ENCODE results near the gene HOXD13. TPM values are rescaled to one million over a fixed set of nuclear protein-coding genes. Genes with fewer than 3 reads are reported as not detected.

HOXD13 gene
- total and polyA plus RNA-seq, 2 of the 13 experiments (the other 11 are each of a cell fraction or from before 2014, with no cell fraction given): not detected

DNA sequence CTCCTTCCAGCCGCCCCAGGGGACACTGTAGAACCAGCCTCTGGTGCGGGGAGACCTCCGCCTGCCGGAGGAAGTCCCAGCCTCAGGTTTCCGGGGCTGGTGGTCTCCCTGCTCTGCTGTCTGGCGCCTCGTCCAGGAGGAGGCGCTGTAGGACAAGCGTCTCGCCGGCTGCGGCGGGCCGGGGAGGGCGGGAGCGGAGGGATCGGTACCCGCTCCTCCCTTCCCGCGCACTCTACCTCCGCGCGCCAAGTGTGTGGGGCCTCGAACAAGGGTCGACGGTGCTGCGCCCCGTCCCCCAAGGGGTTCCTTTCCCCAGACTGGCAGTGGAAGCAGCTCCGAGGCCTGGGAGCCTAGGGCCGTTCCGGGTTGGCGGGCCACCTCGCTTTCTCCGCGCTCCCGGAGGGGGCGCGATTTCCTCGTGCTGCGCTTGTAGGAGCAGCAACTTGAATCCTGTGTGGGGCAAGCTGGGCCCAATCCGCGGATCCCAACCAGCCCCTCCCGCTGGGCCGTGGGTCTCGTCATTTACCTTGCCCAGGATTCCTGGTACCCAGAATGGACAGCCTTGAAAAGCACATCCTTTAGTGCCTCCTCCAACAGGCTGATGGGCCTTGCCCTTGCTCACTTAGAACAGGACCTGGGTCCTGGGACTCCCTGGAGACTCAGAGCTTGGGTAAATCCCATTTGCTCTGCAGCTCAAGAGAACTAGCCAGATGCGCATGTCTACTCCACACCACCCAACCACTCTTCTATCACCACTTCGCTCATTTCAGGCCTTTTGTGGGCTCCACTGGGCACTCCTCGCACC is 48.2 kb downstream of the HOXD13 start (continued):
- TF ChIP-seq ATF6 (CRISPR knock-in tag; conservative IDR thresholded peaks at IDR 0.05) (no peak), ZBED4 (CRISPR knock-in tag; IDR thresholded peaks at IDR 0.05; ENCODE audit: borderline replicate concordance) (peak; percentile 84), TARDBP (CRISPR knock-in tag; IDR thresholded peaks at IDR 0.05) (peak; percentile 33; the same call in 1 of the 2 replicates), MYNN (CRISPR knock-in tag; IDR thresholded peaks at IDR 0.05; ENCODE audit: low read depth) (peak; percentile 69; the same call in 1 of the 2 replicates)

- Histone ChIP-seq H3K36me3 (replicated peaks in 1 of 2; ENCODE audit: control insufficient read depth in 1 of 2, insufficient read depth in 2 of 2, low read length in 2 of 2) (no peaks in the 10 kb centered on the region), H4K20me1 (ENCODE audit: insufficient read depth, low read length) (no peaks in the 10 kb centered on the region), H3K27ac (ENCODE audit: extremely low read length, insufficient read depth, low read length) (no peak overlapping the region), H3K4me2 (ENCODE audit: low read depth, low read length) (no peak overlapping the region), H3K9me3 (ENCODE audit: low read length) (no peaks in the 10 kb centered on the region), H3K79me2 (ENCODE audit: insufficient read depth, low read length) (no peaks in the 10 kb centered on the region), H3K4me3 (replicated peaks in 1 of 3; ENCODE audit: insufficient read depth in 1 of 3, low read depth in 2 of 3, low read length in 3 of 3) (no peak overlapping the region), H3K27me3 (ENCODE audit: control insufficient read depth in 1 of 2, insufficient read depth in 2 of 2, low read length in 2 of 2) (peaks cover 2 to 87% of the 10 kb centered on the region in 2 experiments; a peak in 4 of 5 replicates), H3K4me1 (ENCODE audit: insufficient read depth, low read length) (peaks cover 11% of the 10 kb centered on the region), H2AFZ (ENCODE audit: low read length) (no peak overlapping the region), H3K9ac (ENCODE audit: insufficient read depth, low read depth, low read length) (no peak overlapping the region)
- ATAC-seq (no peak), FAIRE-seq (no peak), DNase-seq (ENCODE audit: low spot score) (no peak)
- BruUV-seq (replicated peaks): no TSS peak
- WGBS (ENCODE audit: low lambda C conversion rate): 0% methylated on average over 2 of the region's 2 CpGs
- ChIA-PET CTCF (ENCODE audit: low intra/inter-chr PET ratio, low total read pairs) (interaction anchor here (1.6 kb wide), 1 partner anchor 494 kb away, joined by 4 read pairs; no protein-coding TSS in a partner anchor), POLR2A (no interaction called here)
- in situ Hi-C loops (cut with HindIII; ENCODE audit: extremely low pct_ligation_motif_present, low pct_unique_long_range_greater_than_20kb): loop anchor here (5.0 kb wide), 1 partner anchor 315 kb away; no protein-coding TSS in a partner anchor
- intact Hi-C loops (cut with micrococcal nuclease; ENCODE audit: unreplicated experiment): loop anchor here (5.0 kb wide), 1 partner anchor 495 kb away; no protein-coding TSS in a partner anchor
- TF ChIP-seq, protein P1, sequence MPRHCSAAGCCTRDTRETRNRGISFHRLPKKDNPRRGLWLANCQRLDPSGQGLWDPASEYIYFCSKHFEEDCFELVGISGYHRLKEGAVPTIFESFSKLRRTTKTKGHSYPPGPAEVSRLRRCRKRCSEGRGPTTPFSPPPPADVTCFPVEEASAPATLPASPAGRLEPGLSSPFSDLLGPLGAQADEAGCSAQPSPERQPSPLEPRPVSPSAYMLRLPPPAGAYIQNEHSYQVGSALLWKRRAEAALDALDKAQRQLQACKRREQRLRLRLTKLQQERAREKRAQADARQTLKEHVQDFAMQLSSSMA (CRISPR knock-in tag; IDR thresholded peaks at IDR 0.05): no peak
- TF ChIP-seq ZMAT5 (CRISPR knock-in tag; IDR thresholded peaks at IDR 0.05; ENCODE audit: borderline replicate concordance, low read depth): no peak
- no peak for TF ChIP-seq ZNF841 (CRISPR knock-in tag; IDR thresholded peaks at IDR 0.05; ENCODE audit: borderline replicate concordance)
- TF ChIP-seq ZBTB44 (CRISPR knock-in tag; IDR thresholded peaks at IDR 0.05): no peak
- TF ChIP-seq KMT2B (CRISPR knock-in tag; IDR thresholded peaks at IDR 0.05): no peak
- no peak for TF ChIP-seq SNAPC2 (CRISPR knock-in tag; IDR thresholded peaks at IDR 0.05)
- TF ChIP-seq LBX2 (CRISPR knock-in tag; IDR thresholded peaks at IDR 0.05; ENCODE audit: borderline replicate concordance): no peak
These were observed 49.8 kb downstream of the HOXD13 start for GRCh38 chr2:176142281-176142680.

All from HepG2 (cell line).